HepG2 (cell line): Measurements from ENCODE around the gene NBPF8. TPM values are rescaled to one million over a fixed set of nuclear protein-coding genes. Genes with fewer than 3 reads are reported as not detected.
"Not testable (repeated sequence)": the region's sequence is repeated elsewhere in the genome, so short reads cannot be mapped to it uniquely, and the experiment has no call there.

ENCODE experiments used
- ATAC-seq: fragments of 200-7000 bp; cut with Tn5 transposase; 3 replicates; pipeline ENCODE4 v1.9.1; 2020; ENCODE audit warnings: mild to moderate bottlenecking, moderate library complexity
- BruUV-seq: library from RNA; stranded (reverse); fragments of 400-500 nt; replicated peaks from 2 replicates; lab custom pipeline; 2021; lab: Mats Ljungman, UMichigan
- CTCF ChIA-PET: fragments of 300-600 bp; formaldehyde crosslinking; extraction: SDS; loops from one replicate; lab custom pipeline; 2021; ENCODE audit warnings: low total read pairs, inconsistent platforms, low intra/inter-chr PET ratio; lab: Yijun Ruan, JAX
- POLR2A ChIA-PET: fragments of 350-600 bp; sonication (Branson Sonifier 250); formaldehyde crosslinking; loops from one replicate; lab custom pipeline; 2020; ENCODE audit warnings: antibody characterized with exemption, inconsistent platforms; lab: Yijun Ruan, JAX
- DNase-seq: peaks from one replicate; pipeline ENCODE4 v3.0.0-alpha.2; 2015; ENCODE audit warnings: low spot score
- FAIRE-seq: peaks from 3 replicates; lab custom pipeline; 2011; peaks lifted over from hg19 to GRCh38; lab: Jason Lieb, UNC
- H2AFZ ChIP-seq: one replicate; pipeline ENCODE4 v1.6.1; 2011; ENCODE audit warnings: low read length, inconsistent platforms
- H3K27ac ChIP-seq: fragments of 300-600 bp; 3 replicates; pipeline ENCODE4 v1.8.0; 2011; ENCODE audit warnings: mixed run types, mild to moderate bottlenecking, mixed read lengths, low read length, inconsistent platforms; ENCODE audit not compliant: insufficient read depth; ENCODE audit errors: extremely low read length
- H3K27me3 ChIP-seq, 2 experiments: fragments of 200-600 bp in 1 of 2; 2 replicates in 1 of 2; 3 replicates in 1 of 2; pipeline versions ENCODE4 v1.6.0 to v1.8.0; 2011; ENCODE audit warnings: low read length in 2 of 2, mild to moderate bottlenecking in 2 of 2, moderate library complexity in 2 of 2, inconsistent platforms in 1 of 2; ENCODE audit not compliant: insufficient read depth in 2 of 2, control insufficient read depth in 1 of 2
- H3K36me3 ChIP-seq, 2 experiments: fragments of 200-600 bp in 1 of 2; replicated peaks in 1 of 2; 2 replicates in 1 of 2; 3 replicates in 1 of 2; pipeline versions ENCODE4 v1.5.1 to v1.8.0; 2011; ENCODE audit warnings: low read length in 2 of 2, inconsistent platforms in 1 of 2; ENCODE audit not compliant: insufficient read depth in 2 of 2, control insufficient read depth in 1 of 2
- H3K4me1 ChIP-seq: 2 replicates; pipeline ENCODE4 v1.5.1; 2012; ENCODE audit warnings: low read length, inconsistent platforms; ENCODE audit not compliant: insufficient read depth
- H3K4me2 ChIP-seq: 2 replicates; pipeline ENCODE4 v1.6.0; 2011; ENCODE audit warnings: low read depth, low read length, inconsistent platforms
- H3K4me3 ChIP-seq, 3 experiments: fragments of 200-600 bp in 1 of 3; sonication (generic), shearing (Covaris generic) in 1 of 3; replicated peaks in 1 of 3; 2 replicates each; pipeline ENCODE4 v1.5.1; 2011 to 2016; ENCODE audit warnings: low read length in 3 of 3, inconsistent platforms in 2 of 3, low read depth in 2 of 3, mild to moderate bottlenecking in 2 of 3, control low read depth in 1 of 3, mixed read lengths in 1 of 3; ENCODE audit not compliant: insufficient read depth in 1 of 3
- H3K79me2 ChIP-seq: one replicate; pipeline ENCODE4 v1.6.1; 2011; ENCODE audit warnings: low read length, inconsistent platforms; ENCODE audit not compliant: insufficient read depth
- H3K9ac ChIP-seq: 2 replicates; pipeline ENCODE4 v1.6.0; 2011; ENCODE audit warnings: mild to moderate bottlenecking, low read depth, low read length, inconsistent platforms; ENCODE audit not compliant: insufficient read depth
- H3K9me3 ChIP-seq: 2 replicates; pipeline ENCODE4 v1.5.1; 2012; ENCODE audit warnings: mild to moderate bottlenecking, low read length
- H4K20me1 ChIP-seq: 2 replicates; pipeline ENCODE4 v1.6.0; 2011; ENCODE audit warnings: inconsistent platforms, mild to moderate bottlenecking, low read length, moderate library complexity; ENCODE audit not compliant: insufficient read depth
- WGBS: methylation state at CpG from one replicate; pipeline ENCODE4 v1.1.6; 2017; ENCODE audit warnings: low lambda C conversion rate; 5-methylcytosine and 5-hydroxymethylcytosine counted together
- in situ Hi-C: cut with HindIII; loops from 2 replicates; pipeline ENCODE4 v1.10.0; 2017; ENCODE audit warnings: low pct_unique_long_range_greater_than_20kb; ENCODE audit not compliant: extremely low pct_ligation_motif_present
- intact Hi-C: fragments of 100-400 bp; cut with micrococcal nuclease; formaldehyde crosslinking; loops from one replicate; pipeline ENCODE4 v1.10.0; 2022; ENCODE audit not compliant: unreplicated experiment
- polyA plus RNA-seq, 8 experiments: library from polyadenylated mRNA; depleted of rRNA in 3 of 8; stranded (reverse) in 7 of 8; unstranded in 1 of 8; fragments of >200 nt; fragmentation: Illumina TruSeq in 4 of 8; extraction: Trizol in 4 of 8; gene quantifications; 2 replicates each; pipeline versions ENCODE4 v1.2.1 to v1.2.3, GENCODE V29; 2011 to 2016; ENCODE audit warnings: low read depth in 4 of 8, missing spikeins in 1 of 8, mixed read lengths in 1 of 8; ENCODE audit not compliant: insufficient read depth in 1 of 8
- total RNA-seq, 5 experiments: library from RNA; depleted of rRNA; stranded (reverse); fragments of >200 nt; fragmentation: Illumina TruSeq; extraction: Trizol; gene quantifications; 2 replicates each; pipeline ENCODE4 v1.2.3, GENCODE V29; 2016; ENCODE audit warnings: low read depth in 1 of 5

NBPF8 gene
- total and polyA plus RNA-seq, 2 of the 13 experiments (the other 11 are each of a cell fraction or from before 2014, with no cell fraction given), result 4.0 to 7.7 TPM

GRCh38 chr1:120449124-120449523 lies 34.3 kb downstream of the NBPF8 start:
- H3K4me3 ChIP-seq, H2AFZ ChIP-seq, BruUV-seq, FAIRE-seq, H3K36me3 ChIP-seq, DNase-seq, CTCF ChIA-PET, POLR2A ChIA-PET, H3K4me2 ChIP-seq, in situ Hi-C loops, H3K4me1 ChIP-seq, intact Hi-C loops, H3K79me2 ChIP-seq, H4K20me1 ChIP-seq, H3K27me3 ChIP-seq, ATAC-seq, H3K27ac ChIP-seq, H3K9me3 ChIP-seq, H3K9ac ChIP-seq: not testable (repeated sequence)
- 75% methylated on average over 3 of the region's 5 CpGs for WGBS

Other genes starting within 250 kb of the NBPF8 start
- gene SEC22B, start 238.5 kb upstream of the NBPF8 start, total RNA-seq (2016; rRNA removed; fragmentation: Illumina TruSeq; extraction: Trizol), result 29.1 and 38.5 TPM in 2 replicates
- gene SEC22B, start 238.5 kb upstream of the NBPF8 start, polyA plus RNA-seq (2011; rRNA removed), result 12.2 and 14.2 TPM in 2 replicates